ENCODE measurements around the gene LEFTY2.

GRCh38 chr1:225896494-225896893, 44.5 kb downstream of the LEFTY2 start:
- TF ChIP-seq POLR2AphosphoS5 (IDR thresholded peaks at IDR 0.05; ENCODE audit: insufficient read depth, low read depth, low read length) (no peak), POLR2A (IDR thresholded peaks at IDR 0.05; ENCODE audit: low read depth, low read length) (no peak), EZH2 (IDR thresholded peaks at IDR 0.05; ENCODE audit: borderline replicate concordance, low read depth, low read length, severe bottlenecking) (no peak), FOS (IDR thresholded peaks at IDR 0.05; ENCODE audit: borderline replicate concordance, insufficient read depth, low read length) (no peak), MAX (IDR thresholded peaks at IDR 0.05; ENCODE audit: insufficient read depth, insufficient read length) (no peak), GATA2 (IDR thresholded peaks at IDR 0.05; ENCODE audit: insufficient read depth, insufficient read length, low read depth, low read length) (no peak), MYC (IDR thresholded peaks at IDR 0.05; ENCODE audit: low read depth, low read length) (no peak)
- TF ChIP-seq, protein P1, sequence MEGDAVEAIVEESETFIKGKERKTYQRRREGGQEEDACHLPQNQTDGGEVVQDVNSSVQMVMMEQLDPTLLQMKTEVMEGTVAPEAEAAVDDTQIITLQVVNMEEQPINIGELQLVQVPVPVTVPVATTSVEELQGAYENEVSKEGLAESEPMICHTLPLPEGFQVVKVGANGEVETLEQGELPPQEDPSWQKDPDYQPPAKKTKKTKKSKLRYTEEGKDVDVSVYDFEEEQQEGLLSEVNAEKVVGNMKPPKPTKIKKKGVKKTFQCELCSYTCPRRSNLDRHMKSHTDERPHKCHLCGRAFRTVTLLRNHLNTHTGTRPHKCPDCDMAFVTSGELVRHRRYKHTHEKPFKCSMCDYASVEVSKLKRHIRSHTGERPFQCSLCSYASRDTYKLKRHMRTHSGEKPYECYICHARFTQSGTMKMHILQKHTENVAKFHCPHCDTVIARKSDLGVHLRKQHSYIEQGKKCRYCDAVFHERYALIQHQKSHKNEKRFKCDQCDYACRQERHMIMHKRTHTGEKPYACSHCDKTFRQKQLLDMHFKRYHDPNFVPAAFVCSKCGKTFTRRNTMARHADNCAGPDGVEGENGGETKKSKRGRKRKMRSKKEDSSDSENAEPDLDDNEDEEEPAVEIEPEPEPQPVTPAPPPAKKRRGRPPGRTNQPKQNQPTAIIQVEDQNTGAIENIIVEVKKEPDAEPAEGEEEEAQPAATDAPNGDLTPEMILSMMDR (IDR thresholded peaks at IDR 0.05; ENCODE audit: extremely low read depth in 1 of 2, insufficient read depth in 1 of 2, low read depth in 1 of 2, low read length in 2 of 2) = no peak
